NCI-H128 (cell line): ENCODE data around the gene CLCN2.

Experiments
- DNase-seq: peaks from one replicate; lab custom pipeline; 2025; ENCODE audit not compliant: unreplicated experiment; lab: John Stamatoyannopoulos, UW

The CLCN2 gene

DNA sequence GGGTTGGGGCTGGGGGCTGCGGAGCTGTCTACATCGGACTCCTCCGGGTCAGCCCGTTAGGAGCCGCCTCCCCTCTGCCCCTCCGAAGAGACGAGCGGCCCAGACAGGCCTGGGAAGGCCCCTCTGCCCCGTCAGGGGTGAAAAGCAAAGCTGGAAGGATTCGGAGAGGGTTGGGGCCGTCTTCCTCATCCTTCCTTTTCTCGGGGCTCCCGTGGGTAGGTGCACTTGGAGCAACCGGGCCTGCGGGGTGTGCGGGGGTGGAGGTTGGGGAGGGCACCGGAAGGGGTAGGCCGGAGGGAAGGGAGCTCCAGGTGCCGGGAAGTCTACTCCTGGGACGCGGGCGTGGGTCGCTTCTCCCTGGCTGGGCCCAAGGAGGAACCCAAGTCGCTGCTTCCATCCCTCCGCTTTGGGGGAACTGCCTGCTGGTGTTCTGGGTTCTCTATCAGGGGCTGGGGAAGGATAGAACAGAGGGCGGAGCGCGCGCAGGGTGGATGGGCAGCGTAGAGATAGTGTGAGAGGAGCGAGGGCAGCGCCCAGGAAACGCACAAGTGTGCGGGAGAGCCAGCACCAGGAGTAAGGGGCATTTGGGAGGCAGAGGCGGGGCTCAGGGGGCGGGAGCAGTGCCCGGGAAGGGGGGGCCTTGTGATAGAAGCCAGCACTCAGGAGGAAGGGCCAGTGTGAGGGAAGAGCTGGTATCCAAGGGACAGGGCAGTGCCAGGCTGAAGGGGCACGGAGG lies 695 bp upstream of the CLCN2 start:
- no peak for DNase-seq

DNA sequence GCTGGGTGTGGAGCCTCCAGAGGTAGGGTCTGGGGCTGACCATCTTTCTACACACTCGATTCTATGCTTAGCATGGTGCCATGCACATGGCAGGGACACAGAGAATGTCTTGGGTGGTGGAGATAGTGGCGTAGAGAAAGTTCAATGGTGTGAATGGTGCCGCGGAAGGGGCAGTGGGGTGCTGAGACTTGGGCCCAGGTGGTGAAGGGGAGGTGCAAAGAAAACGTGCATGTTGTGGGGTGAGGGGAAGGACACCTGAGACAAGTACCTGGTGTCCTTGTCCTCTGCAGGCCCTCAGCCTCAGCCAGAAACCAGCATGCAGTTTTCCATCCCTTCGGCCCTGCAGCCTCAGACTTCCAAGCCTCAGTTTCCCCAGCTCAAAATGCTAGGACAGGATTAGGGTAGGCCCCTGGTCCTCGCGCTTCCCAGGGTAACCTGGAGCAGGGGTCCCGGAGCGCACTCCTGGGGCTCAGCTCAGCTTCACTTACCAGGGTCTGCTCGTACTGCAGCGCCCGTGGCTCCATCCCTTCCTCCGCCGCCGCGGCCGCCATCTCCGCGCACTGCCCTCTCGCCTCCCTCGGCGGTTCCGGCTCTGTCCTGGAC lies 375 bp downstream of the CLCN2 start:
- no peak for DNase-seq

DNA sequence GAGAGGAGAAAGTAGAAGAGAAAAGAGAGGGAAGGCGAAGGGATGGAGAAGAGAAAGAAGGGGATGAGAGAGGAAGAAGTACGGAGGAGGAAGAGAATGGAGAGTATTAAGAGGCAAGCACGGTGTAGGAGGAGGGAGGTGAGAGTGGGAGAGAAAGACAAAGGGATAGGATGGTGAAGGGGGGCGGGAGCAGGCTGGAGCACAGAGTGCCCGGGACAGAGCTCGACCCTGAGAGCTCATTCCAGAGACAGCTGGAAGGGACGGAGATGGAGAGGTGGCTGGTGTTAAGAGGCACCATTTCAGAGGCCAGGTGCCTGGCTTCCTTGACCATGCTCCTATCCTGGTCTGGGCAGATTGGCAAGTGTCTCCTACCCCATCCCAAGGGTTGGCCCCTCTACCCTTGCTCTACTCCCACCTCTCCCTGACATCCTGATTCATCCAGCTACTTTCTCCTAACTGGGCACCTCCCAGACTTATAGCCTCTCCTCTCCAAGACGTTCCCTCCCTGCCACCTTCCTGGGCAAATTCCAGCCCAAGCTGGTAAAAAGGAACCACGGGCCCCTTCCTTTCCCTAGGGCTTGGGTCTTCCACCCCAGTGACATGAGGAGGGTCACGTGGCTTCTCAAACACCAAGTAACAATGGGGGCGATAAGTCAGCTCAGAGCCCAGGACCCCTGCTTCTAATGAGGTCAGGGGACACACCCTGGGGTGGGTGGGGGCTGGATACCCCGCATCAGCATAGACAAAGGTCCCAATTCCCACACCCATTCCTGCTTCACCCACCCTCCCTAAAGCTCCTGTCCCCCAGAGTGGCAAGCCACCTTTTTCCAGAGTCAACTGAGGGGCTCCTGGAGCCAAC lies 1.1 kb downstream of the CLCN2 start:
- no peak for DNase-seq

DNA sequence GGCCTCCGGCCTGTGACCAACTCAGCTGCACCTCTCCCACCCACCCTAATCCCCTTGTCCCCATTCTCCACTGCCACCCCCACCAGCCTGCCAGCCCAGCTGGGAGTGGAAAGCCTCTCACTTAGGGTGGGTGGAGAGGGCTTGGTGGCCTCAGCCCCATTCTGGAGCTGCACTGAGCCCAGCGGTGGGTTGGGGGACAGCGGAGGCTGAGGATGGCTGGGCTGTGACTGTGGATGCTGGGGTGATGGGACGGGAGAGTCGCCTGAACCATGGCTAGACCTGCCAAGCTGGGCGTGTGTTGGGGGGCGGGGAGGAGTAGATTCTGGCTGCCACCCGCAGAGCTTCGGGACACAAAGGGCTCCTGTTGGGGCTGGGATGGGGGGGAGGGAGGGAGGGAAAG lies 1.8 kb downstream of the CLCN2 start:
- no peak for DNase-seq

DNA sequence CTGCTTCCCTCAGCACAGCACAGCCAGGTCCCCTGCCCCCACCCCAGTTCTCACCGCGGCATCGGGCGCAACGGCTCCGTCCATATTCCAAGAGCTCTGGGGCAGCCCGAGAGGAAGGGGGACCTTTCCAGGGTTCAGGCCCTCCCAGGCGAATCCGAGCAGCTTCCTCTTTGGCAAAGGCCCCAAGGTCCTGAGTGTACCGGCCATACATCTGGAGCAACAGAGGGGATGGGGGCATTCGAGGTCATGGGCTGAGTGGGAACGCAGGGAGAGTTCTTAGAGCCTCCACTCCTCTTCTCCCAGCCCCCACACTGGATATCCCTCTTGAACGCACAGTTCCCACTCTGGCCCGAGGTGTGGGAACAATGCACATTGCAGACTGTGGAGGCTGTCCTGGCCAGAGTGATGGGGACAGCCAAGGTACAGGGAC lies 2.5 kb downstream of the CLCN2 start:
- no peak for DNase-seq

DNA sequence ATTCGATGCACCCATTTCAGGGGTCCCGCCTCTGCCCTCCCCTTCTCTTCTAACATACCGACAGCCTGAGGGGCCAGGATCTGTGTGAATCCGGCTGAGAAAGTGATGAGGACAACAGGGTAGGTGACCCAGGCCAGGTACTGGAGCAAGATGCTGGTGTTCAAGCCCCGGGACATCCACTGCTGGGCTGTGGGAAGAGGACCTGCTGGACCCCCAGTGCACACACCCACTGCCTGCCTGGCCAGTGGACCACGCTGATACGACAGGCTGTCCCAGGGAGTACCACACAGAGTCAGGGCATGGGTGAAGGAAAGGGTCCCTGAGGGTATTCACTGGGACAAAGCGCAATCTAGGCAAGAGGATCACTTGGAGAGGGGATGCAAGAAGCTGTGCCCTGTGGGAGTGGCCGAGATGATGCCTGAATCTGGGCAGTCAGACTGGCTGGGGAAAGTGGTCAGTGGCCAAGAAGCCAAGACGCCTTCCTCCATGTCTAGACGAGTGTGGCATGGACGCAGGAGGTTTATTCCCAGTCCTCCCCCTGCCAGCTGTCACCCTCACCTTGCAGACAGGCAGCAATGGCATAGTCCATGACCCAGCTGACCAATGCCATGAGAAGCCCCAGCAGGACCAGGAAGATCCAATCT lies 3.2 kb downstream of the CLCN2 start:
- no peak for DNase-seq

DNA sequence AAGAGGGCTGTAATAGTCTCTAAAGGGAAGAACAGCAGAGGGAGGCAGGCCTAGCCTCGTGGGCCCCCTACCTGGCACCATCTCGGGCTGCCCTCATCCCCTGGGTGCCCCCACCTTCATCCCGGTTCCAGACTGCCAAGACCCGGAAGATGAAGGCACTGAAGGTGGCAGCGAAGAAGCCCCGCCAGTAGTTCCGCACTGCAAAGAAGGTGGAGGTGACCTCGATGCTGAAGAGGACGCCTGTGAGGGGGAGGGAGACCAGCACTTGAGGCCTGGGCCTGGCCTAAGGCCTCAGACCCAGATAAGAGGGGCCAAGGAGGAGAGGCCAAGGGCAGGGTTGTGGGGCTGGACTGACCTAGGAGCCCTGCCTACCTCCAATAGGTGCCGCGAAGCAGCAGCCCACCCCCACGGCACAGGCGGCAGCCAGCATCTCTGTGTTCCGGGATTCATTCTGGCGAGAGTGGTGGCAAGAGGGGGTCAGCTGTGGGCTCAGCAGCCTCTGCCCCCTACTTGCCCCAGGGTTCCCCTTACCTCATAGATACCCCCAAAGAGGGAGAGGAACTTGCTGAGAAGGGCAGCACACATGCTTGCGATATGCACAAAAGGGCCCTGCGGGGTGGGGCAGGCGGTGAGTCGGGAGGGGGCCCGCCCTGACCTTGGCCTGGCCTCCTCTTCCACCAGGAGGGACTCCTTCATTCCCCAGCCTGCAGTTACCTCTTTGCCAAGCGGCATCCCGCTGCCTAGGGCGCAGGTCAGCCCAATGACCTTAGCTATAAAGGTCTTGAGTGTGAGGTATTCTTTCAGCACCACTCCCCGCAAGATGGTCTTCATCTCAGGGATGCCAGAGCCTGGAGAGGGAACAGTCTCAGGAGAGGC lies 3.9 kb downstream of the CLCN2 start:
- no peak for DNase-seq

DNA sequence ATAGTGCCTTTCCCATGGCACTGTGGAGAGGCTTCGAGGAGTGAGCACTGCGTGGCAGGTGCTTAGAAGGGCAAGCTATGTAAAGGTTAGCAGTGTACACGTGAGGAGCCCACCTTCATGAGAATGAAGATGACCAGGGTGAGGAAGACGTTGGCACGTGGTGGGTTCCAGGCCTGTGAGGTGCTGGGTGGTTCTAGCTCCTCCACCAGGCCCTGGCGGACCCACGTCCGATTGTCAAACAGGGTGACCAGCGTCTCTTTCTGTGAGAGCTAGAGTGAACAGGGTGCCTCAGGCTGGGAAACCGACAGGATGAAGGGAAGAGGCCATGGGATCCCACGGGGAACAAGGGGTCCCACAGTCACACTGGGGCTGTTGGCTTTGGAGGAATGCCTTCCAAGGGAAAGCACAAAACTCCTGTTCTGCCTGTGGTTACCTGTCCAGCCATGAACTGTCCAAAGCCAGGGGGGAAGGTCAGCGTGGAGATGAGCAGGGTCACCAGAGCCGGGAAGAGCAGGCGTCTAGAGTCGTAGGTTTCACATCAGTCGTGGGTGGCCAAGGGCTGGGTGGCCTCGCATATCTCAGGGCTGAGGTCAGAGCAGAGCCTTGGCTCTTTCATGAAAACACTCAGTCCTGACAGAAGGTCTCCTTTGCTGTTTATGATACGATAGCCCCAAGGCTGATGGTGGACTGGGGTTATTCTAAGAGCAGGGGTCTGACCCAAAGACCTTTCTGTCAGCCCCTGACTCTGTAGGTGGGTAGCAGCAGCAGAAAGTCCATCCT lies 6.0 kb downstream of the CLCN2 start:
- DNase-seq: no peak

DNA sequence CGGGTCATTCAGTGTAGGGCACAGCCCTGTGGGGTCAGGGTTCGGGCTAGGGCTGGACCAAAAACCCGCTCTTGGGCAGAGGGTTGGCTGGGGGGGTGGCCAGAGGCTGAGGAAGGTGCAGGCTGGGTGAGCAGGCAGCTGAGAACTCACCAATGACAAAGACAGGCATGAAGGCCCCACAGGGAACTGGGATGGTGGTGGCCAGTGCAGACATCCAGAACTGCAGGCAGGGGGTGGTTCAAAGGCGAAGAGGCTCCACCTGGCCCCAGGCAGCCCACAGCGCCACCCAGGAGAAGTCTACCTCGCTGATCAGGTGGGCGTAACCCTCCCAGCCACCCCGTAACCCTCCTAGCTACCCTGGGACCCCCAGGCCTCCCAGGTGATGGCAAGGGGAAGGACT lies 6.7 kb downstream of the CLCN2 start:
- DNase-seq: no peak

DNA sequence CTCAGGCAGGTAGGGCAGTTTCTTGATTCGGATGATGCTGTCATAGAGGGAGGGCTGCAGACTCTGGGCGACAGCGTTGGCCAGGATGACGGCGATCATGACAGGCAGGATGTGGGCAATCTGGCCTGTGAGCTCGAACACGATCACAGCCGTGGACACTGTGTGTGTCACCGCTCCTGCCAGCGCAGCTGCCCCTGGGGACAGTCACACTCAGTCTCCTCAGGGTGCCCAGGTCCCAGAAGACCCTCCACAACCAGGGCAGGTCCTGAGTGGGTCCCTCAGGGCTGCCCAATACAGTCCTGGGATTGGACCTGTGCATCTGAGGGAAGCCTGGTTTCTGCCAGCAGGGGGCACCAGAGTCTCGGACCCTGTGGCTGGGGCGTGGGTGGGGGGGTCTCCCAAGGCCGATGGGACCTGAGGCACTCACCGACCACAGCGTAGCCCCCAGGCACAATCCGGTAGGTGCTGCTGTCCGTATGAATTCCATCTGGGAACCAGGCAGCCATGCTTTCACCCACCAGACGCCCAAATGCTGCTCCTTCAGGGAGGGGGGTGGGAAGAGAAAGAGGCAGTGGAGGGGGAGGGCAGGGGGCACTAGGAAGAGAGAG lies 7.2 kb downstream of the CLCN2 start:
- no peak for DNase-seq

DNA sequence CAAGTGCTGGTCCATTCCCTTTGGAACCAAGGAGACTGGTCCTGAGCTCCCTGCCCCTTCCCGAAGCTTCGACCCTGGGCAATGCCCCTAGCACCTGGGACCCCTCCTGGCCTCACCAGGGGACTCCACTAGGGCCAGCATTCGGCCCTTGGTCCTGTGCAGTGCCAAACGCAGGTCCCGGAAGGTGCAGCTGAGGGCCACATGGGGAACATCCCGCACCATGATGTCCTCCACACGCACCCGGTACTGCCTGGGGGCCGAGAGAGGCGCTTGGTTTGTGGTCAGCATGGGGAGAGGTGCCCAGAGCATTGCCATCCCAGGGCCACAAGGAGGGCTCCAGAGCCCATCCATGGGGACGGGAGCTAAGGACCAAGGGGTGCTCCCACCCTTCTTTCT lies 7.9 kb downstream of the CLCN2 start:
- no peak for DNase-seq

DNA sequence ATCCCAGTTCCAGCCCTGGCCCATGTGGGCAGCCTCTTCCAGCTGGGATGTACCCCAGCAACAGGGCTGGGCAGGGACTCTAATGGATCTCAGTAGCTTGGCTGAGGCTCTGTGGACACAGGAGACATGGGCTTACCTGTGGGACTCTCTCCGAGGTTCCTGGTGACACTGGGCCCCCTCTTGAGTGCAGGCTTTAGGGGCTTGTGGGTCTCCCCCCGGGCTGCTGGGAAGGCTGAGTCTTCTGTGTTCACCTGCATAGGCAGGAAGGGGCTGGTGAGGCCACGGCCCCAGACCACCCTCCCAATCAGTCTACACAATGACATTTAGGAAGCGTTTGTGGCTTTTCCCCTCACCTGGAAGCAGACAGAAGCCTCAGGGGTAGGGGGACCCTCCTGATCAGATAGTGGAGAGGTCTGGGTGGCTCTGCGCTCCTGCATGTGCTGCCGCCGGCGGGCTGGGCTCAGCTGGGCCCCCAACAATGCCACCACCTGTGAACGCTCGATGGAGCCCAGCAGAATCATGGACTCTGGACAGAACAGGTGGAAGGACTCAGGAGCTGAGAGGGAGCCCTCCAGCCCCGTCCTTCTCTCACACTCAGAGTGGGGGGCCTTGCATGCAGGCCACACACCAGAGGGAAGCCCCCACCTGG lies 8.4 kb downstream of the CLCN2 start:
- DNase-seq: no peak

DNA sequence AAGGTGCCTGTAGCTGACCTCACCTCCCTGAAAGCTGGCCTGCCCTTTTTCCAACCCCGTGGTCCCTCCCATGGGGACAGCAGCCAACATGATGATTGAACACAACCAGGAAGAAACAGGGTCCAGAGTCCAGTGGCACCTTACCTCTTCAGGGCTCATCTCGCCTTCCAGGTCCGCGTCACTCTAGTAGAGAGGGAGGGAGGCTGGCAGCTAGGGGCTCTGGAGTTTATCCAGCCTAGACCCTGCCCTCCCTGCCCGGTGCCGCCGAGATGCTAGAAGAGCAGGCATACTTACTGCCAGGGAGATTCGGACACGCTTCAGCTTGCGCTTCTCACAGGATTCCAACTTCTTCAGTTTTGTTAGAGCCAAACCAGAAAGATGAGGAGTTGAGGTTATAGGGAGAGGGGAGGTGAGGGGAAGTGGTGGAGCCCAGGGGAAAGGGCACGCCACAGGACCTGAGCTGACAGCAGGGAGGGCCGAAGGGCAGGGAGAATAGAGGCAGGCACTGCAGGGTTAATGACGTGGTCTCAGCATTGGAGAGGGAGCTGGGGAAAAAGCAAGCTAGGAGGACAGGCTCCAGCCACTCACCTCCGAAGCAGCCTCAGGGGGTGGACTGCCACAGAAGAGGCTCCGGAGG lies 9.1 kb downstream of the CLCN2 start:
- no peak for DNase-seq

DNA sequence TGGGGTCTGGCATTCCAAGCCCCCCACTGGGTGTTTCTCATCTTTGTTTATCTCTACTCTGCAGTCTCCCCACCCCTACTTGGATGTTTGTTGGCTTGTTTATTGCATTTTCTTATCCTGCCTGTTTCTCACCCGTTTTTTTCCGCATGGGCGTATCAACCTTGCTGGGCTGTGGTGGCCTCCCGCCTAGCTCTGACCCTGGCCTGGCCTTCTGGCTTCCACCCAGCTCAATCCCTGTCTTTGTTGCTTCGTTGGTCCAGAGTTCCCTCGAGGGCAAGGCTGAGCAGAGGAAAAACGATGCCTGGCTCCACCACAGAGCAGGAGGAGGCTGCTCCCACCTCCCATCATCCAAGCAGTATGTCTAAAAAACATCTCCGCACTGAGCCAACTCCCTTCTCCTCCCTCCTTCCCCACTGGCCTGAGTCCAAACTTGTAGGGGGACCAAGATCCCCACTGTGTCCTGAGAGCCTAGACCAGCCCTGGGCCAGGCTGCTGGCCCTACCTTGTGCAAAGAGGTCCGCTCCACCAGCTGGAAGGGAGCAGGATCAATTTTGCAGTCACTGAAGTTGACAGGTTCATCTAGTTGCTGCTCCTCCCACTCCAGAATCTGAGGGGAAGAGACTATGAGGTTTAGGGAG lies 9.8 kb downstream of the CLCN2 start:
- no peak for DNase-seq

DNA sequence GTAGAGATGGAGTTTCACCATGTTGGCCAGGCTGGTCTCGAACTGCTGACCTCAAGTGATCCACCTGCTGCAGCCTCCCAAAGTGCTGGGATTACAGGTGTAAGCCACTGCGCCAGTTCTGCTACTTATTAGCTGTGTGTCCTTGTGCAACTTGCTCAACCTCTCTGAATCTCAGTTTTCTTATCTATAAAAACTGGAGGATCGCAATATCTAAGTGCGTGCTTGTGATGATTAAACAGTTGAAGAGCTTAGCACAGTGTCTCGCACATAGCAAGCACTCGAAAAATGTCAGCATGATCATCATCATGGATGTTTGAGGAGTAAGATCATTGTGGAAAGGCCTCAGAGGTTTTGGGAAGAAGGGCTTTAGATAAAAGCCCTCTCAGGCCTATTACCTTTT lies 10.8 kb downstream of the CLCN2 start:
- no peak for DNase-seq

DNA sequence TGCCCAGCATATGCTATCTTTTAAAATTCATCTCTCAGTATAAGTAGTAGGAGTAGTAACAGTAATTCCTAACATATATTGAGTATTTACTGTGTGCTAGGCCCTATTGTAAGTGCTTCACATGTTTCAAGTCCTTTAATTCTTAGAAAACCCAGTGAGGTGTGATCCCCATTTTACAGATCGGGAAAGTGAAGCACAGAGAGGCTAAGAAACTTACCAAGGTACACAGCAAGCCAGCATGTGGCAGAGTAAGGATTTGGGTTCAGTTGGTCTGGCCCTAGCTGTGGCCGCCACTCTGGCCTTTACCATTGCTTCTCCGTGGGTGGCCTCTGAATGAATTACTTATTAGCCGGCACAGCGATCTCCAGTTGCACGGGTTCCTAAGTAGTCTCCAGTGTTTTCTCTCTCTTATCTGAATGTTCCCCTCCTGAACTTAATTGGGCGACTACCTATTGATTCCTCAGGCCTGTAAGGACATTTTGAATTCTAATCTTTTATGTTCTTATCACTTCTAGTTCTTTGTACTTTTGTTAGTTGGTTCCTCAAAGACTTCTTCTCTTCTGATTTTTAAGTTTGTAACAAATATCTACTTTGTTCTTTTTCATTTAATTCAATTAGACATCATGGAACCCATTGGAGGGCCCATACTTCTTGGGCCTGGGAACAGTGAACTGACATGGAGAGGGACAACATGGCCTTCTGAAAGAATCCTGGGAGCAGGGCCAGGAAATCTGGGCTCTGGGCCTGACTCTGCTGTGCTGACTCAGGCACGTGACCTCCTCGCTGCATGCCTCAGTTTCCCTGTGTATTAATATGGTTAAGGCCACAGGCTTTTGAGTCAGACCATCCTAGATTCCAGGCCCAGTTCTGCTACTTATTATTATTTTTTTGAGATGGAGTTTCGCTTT lies 11.6 kb downstream of the CLCN2 start:
- DNase-seq: no peak

DNA sequence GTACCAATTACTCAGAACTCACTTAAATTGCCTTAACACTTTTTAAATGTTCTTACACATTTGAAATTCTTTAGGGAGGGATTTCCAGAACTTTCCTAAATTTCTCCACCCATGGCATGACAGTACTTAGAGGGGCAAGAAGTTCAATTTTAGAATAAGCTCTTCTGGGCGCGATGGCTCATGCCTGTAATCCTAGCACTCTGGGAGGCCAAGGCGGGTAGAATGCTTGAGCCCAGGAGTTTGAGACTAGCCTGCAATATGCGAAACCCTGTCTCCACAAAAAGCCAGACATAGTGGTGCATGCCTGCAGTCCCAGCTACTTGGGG lies 13.4 kb downstream of the CLCN2 start:
- DNase-seq: no peak
